HCT116 (cell line): ENCODE results near the gene PLD6.

Experiments
- EZH2phosphoT487 ChIP-seq: fragments of 200-600 bp; IDR thresholded peaks from 2 replicates; pipeline ENCODE4 v1.6.1; 2018; ENCODE audit warnings: antibody characterized with exemption, borderline replicate concordance
- POLR2A ChIP-seq: IDR thresholded peaks from 2 replicates; pipeline ENCODE4 v1.7.0; 2011; ENCODE audit warnings: borderline replicate concordance; ENCODE audit not compliant: insufficient read depth, insufficient read length; ENCODE audit errors: extremely low read depth

GRCh38 chr17:17156511-17156910 lies 49.6 kb downstream of the PLD6 start:
- TF ChIP-seq POLR2A = no peak
- TF ChIP-seq EZH2phosphoT487 = no peak
